Middle frontal gyrus (tissue), 1 donor: ENCODE data around the gene BCR.

Source experiments
- DNase-seq: peaks from one replicate; pipeline ENCODE4 v3.0.0-alpha.2; 2015; ENCODE audit warnings: low spot score; ENCODE audit errors: extremely low spot score

BCR gene

GRCh38 chr22:23175817-23176644 is 4.3 kb upstream of the BCR start:
- DNase-seq: no peak

- no peak for DNase-seq
Measured at GRCh38 chr22:23176645-23177027, 3.7 kb upstream of the BCR start.

- no peak for DNase-seq
Measured at GRCh38 chr22:23177197-23177596, 3.1 kb upstream of the BCR start.

GRCh38 chr22:23178512-23179254 is 1.6 kb upstream of the BCR start:
- DNase-seq: peak; percentile 50

GRCh38 chr22:23179381-23180299 is 669 bp upstream of the BCR start:
- DNase-seq: no peak

GRCh38 chr22:23180893-23181720 is 798 bp downstream of the BCR start:
- no peak for DNase-seq

GRCh38 chr22:23181721-23182308 is 1.5 kb downstream of the BCR start:
- DNase-seq: no peak

- no peak for DNase-seq
Measured at GRCh38 chr22:23182309-23183060, 2.2 kb downstream of the BCR start.

- peak; percentile 52 for DNase-seq
Measured at GRCh38 chr22:23183061-23183698, 2.9 kb downstream of the BCR start.

- DNase-seq: no peak
Measured at GRCh38 chr22:23184100-23184763, 3.9 kb downstream of the BCR start.

GRCh38 chr22:23184764-23185113 is 4.4 kb downstream of the BCR start:
- DNase-seq: no peak

- no peak for DNase-seq
Measured at GRCh38 chr22:23187211-23187610, 6.9 kb downstream of the BCR start.

GRCh38 chr22:23187871-23188700 is 7.8 kb downstream of the BCR start:
- DNase-seq: no peak

- no peak for DNase-seq
Measured at GRCh38 chr22:23190526-23190925, 10.2 kb downstream of the BCR start.

GRCh38 chr22:23192133-23192532 is 11.8 kb downstream of the BCR start:
- DNase-seq: no peak

GRCh38 chr22:23192558-23192957 is 12.2 kb downstream of the BCR start:
- no peak for DNase-seq

GRCh38 chr22:23193196-23193827 is 13.0 kb downstream of the BCR start:
- no peak for DNase-seq
